HepG2 (cell line): ENCODE results near the gene PIK3C2B. TPM values are rescaled to one million over a fixed set of nuclear protein-coding genes. Genes with fewer than 3 reads are reported as not detected.

ENCODE experiments used
- CEBPZ ChIP-seq: IDR thresholded peaks from 2 replicates; pipeline ENCODE4 v1.6.1; 2012; ENCODE audit warnings: low read length, improper control_type of control experiment
- DR1 ChIP-seq: sonication (generic); formaldehyde crosslinking; IDR thresholded peaks from 2 replicates; pipeline ENCODE4 v1.8.0; 2021; ENCODE audit warnings: mild to moderate bottlenecking, missing genetic modification reagents, inconsistent platforms
- ELF1 ChIP-seq: sonication (generic); formaldehyde crosslinking; IDR thresholded peaks from 2 replicates; pipeline ENCODE4 v1.4.0; 2020; ENCODE audit warnings: missing genetic modification reagents
- GLI4 ChIP-seq: sonication (generic); formaldehyde crosslinking; IDR thresholded peaks from 2 replicates; pipeline ENCODE4 v1.5.1; 2020; ENCODE audit warnings: missing genetic modification reagents, mild to moderate bottlenecking, moderate library complexity, borderline replicate concordance
- ISL2 ChIP-seq: sonication (generic); formaldehyde crosslinking; IDR thresholded peaks from 2 replicates; pipeline ENCODE4 v1.5.0; 2020; ENCODE audit warnings: missing genetic modification reagents
- MIXL1 ChIP-seq: IDR thresholded peaks from 2 replicates; pipeline ENCODE4 v1.6.1; 2016
- MLX ChIP-seq: IDR thresholded peaks from 2 replicates; pipeline ENCODE4 v1.6.1; 2016
- MYC ChIP-seq: sonication (generic); formaldehyde crosslinking; IDR thresholded peaks from 2 replicates; pipeline ENCODE4 v1.9.0; 2021; ENCODE audit warnings: missing genetic modification reagents, borderline replicate concordance
- RARA ChIP-seq: IDR thresholded peaks from 2 replicates; pipeline ENCODE4 v1.6.1; 2016; ENCODE audit warnings: missing genetic modification reagents, missing compliant biosample characterization
- RNF2 ChIP-seq: fragments of 450-650 bp; conservative IDR thresholded peaks from 2 replicates; pipeline ENCODE4 v1.6.1; 2016; ENCODE audit warnings: low read depth
- SKI ChIP-seq: fragments of 450-650 bp; IDR thresholded peaks from one replicate; pipeline ENCODE4 v1.6.1; 2018; ENCODE audit warnings: mild to moderate bottlenecking; ENCODE audit not compliant: partially characterized antibody
- ZFAT ChIP-seq: sonication (generic); formaldehyde crosslinking; conservative IDR thresholded peaks from 2 replicates; pipeline ENCODE4 v1.8.1; 2023; ENCODE audit warnings: missing genetic modification reagents, inconsistent platforms
- ZKSCAN5 ChIP-seq: sonication (generic); formaldehyde crosslinking; IDR thresholded peaks from 2 replicates; pipeline ENCODE4 v1.5.1; 2020; ENCODE audit warnings: mild to moderate bottlenecking, missing genetic modification reagents
- ZNF136 ChIP-seq: sonication (generic); formaldehyde crosslinking; IDR thresholded peaks from 2 replicates; pipeline ENCODE4 v1.8.1; 2022; ENCODE audit warnings: low read depth, mild to moderate bottlenecking, moderate library complexity, missing genetic modification reagents
- ZNF251 ChIP-seq: sonication (generic); formaldehyde crosslinking; IDR thresholded peaks from 2 replicates; pipeline ENCODE4 v1.9.0; 2021; ENCODE audit warnings: mild to moderate bottlenecking, missing genetic modification reagents
- ZNF318 ChIP-seq: sonication (generic); formaldehyde crosslinking; IDR thresholded peaks from 2 replicates; pipeline ENCODE4 v1.4.0; 2020; ENCODE audit warnings: mild to moderate bottlenecking, missing genetic modification reagents
- polyA plus RNA-seq, 8 experiments: library from polyadenylated mRNA; depleted of rRNA in 3 of 8; stranded (reverse) in 7 of 8; unstranded in 1 of 8; fragments of >200 nt; fragmentation: Illumina TruSeq in 4 of 8; extraction: Trizol in 4 of 8; gene quantifications; 2 replicates each; pipeline versions ENCODE4 v1.2.1 to v1.2.3, GENCODE V29; 2011 to 2016; ENCODE audit warnings: low read depth in 4 of 8, missing spikeins in 1 of 8, mixed read lengths in 1 of 8; ENCODE audit not compliant: insufficient read depth in 1 of 8
- total RNA-seq, 5 experiments: library from RNA; depleted of rRNA; stranded (reverse); fragments of >200 nt; fragmentation: Illumina TruSeq; extraction: Trizol; gene quantifications; 2 replicates each; pipeline ENCODE4 v1.2.3, GENCODE V29; 2016; ENCODE audit warnings: low read depth in 1 of 5

The PIK3C2B gene
- total and polyA plus RNA-seq, 2 of the 13 experiments (the other 11 are each of a cell fraction or from before 2014, with no cell fraction given), result 3.4 to 4.5 TPM

- TF ChIP-seq ZNF318 (CRISPR knock-in tag) (no peak), DR1 (CRISPR knock-in tag) (no peak), MYC (CRISPR knock-in tag) (no peak), MLX (CRISPR knock-in tag) (no peak), ZNF136 (CRISPR knock-in tag) (no peak), RARA (CRISPR knock-in tag) (no peak), ZFAT (CRISPR knock-in tag) (no peak; the same call in 1 of the 2 replicates), ISL2 (CRISPR knock-in tag) (no peak), ELF1 (CRISPR knock-in tag) (no peak), CEBPZ (no peak), RNF2 (no peak), GLI4 (no peak), ZNF251 (no peak), SKI (peak; percentile 49), MIXL1 (CRISPR knock-in tag) (no peak; the same call in 1 of the 2 replicates), ZKSCAN5 (CRISPR knock-in tag) (no peak)
Measured at GRCh38 chr1:204506201-204506968, 11.8 kb upstream of the PIK3C2B start (continued).
